K562 (cell line): ENCODE measurements around the gene CDR2L. TPM values are rescaled to one million over a fixed set of nuclear protein-coding genes. Genes with fewer than 3 reads are reported as not detected.

Experiments used
- BHLHE40 ChIP-seq: IDR thresholded peaks from 2 replicates; pipeline ENCODE4 v1.6.1; 2011; ENCODE audit warnings: low read length, improper control_type of control experiment
- ESRRA ChIP-seq: fragments of 450-650 bp; IDR thresholded peaks from 2 replicates; pipeline ENCODE4 v1.6.1; 2014; ENCODE audit warnings: low read depth, mild to moderate bottlenecking, moderate library complexity, borderline replicate concordance
- MAFF ChIP-seq: IDR thresholded peaks from 2 replicates; pipeline ENCODE4 v1.6.1; 2012; ENCODE audit warnings: low read length, improper control_type of control experiment
- MAFK ChIP-seq: IDR thresholded peaks from 2 replicates; pipeline ENCODE4 v1.6.1; 2011; ENCODE audit warnings: low read length, improper control_type of control experiment
- MBD1 ChIP-seq: fragments of 250-450 bp; sonication (Bioruptor Pico); IDR thresholded peaks from 2 replicates; pipeline ENCODE4 v1.8.0; 2022; ENCODE audit warnings: inconsistent platforms
- POLR2A ChIP-seq: fragments of 450-650 bp; conservative IDR thresholded peaks from 2 replicates; pipeline ENCODE4 v1.6.1; 2016
- PPARD ChIP-seq: fragments of 250-450 bp; sonication (Bioruptor Pico); IDR thresholded peaks from 2 replicates; pipeline ENCODE4 v1.8.0; 2022; ENCODE audit warnings: inconsistent platforms, mild to moderate bottlenecking, moderate library complexity
- RBFOX2 ChIP-seq: fragments of 200-400 bp; formaldehyde crosslinking; IDR thresholded peaks from 2 replicates; pipeline ENCODE4 v1.6.1; 2017; ENCODE audit warnings: low read depth, mild to moderate bottlenecking, low read length, moderate library complexity
- SREBF1 ChIP-seq: fragments of 150-350 bp; IDR thresholded peaks from 2 replicates; pipeline ENCODE4 v1.6.1; 2014; ENCODE audit warnings: antibody characterized with exemption, low read depth, low read length, borderline replicate concordance
- VEZF1 ChIP-seq: fragments of 200-800 bp; sonication (Bioruptor generic); IDR thresholded peaks from 2 replicates; pipeline ENCODE4 v1.6.1; 2017; ENCODE audit warnings: missing genetic modification characterization, missing compliant biosample characterization
- ZC3H4 ChIP-seq: sonication (generic); formaldehyde crosslinking; IDR thresholded peaks from 2 replicates; pipeline ENCODE4 v1.9.0; 2021; ENCODE audit warnings: missing genetic modification reagents, borderline replicate concordance
- ZNF282 ChIP-seq: sonication (generic); formaldehyde crosslinking; IDR thresholded peaks from 2 replicates; pipeline ENCODE4 v1.8.1; 2023; ENCODE audit warnings: missing genetic modification reagents
- ZNF318 ChIP-seq, 2 experiments: fragments of 450-650 bp; IDR thresholded peaks; 2 replicates each; pipeline ENCODE4 v1.6.1; 2016; ENCODE audit warnings: mild to moderate bottlenecking in 2 of 2, borderline replicate concordance in 1 of 2, low read depth in 1 of 2, moderate library complexity in 1 of 2
- ZNF512 ChIP-seq: IDR thresholded peaks from 2 replicates; pipeline ENCODE4 v1.6.1; 2016; ENCODE audit warnings: missing genetic modification characterization, missing compliant biosample characterization
- polyA plus RNA-seq, 8 experiments: library from polyadenylated mRNA; depleted of rRNA in 4 of 8; stranded (reverse) in 5 of 8; unstranded in 3 of 8; fragments of >200 nt; fragmentation: Nextera tagmentation in 2 of 8; fragmentation: Illumina TruSeq in 1 of 8; extraction: Ambion mirVana in 2 of 8; extraction: Trizol in 1 of 8; gene quantifications; 2 replicates each; pipeline versions ENCODE4 v1.2.1 to v1.2.3, GENCODE V29; 2011 to 2014; ENCODE audit warnings: inconsistent platforms in 1 of 8, missing spikeins in 1 of 8
- total RNA-seq, 7 experiments: library from RNA; depleted of rRNA in 6 of 7; stranded (reverse); fragments of >200 nt in 6 of 7; fragmentation: Illumina TruSeq in 2 of 7; extraction: Trizol in 2 of 7; gene quantifications; 2 replicates each; pipeline versions ENCODE4 v1.2.1 to v1.2.3, GENCODE V29; 2011 to 2021; ENCODE audit warnings: low replicate concordance in 1 of 7

CDR2L gene
- total and polyA plus RNA-seq, 9 of the 15 experiments (the other 6 are each of a cell fraction or from before 2014, with no cell fraction given), result 2.7 to 16.0 (median 7.3) TPM

GRCh38 chr17:75046407-75047289, 59.2 kb downstream of the CDR2L start, which contains the start of the genes ATP5PD and KCTD2 (continued):
- TF ChIP-seq VEZF1 (CRISPR knock-in tag) (peak; percentile 92), MAFK (no peak), POLR2A (peak; percentile 97), MBD1 (CRISPR knock-in tag) (no peak), PPARD (no peak), RBFOX2 (peak; percentile 88), BHLHE40 (peak; percentile 78), SREBF1 (peak; percentile 62; the same call in 1 of the 2 replicates), ZNF318 (IDR thresholded peaks at IDR 0.05; ENCODE audit: borderline replicate concordance in 1 of 2, low read depth in 1 of 2) (no peak), ESRRA (peak; percentile 93), ZNF512 (tag) (no peak), ZNF282 (CRISPR knock-in tag) (no peak), MAFF (no peak; the same call in 1 of the 2 replicates), ZC3H4 (no peak)
